SU-DHL-6 (cell line): ENCODE data around the gene WIF1.

Experiments used
- EZH2phosphoT487 ChIP-seq: fragments of 200-600 bp; sonication (generic), shearing (Covaris generic); conservative IDR thresholded peaks from 2 replicates; pipeline ENCODE4 v1.6.1; 2018; ENCODE audit warnings: mild to moderate bottlenecking, antibody characterized with exemption, low read length, moderate library complexity, mixed read lengths
- TF ChIP-seq, protein P1 (sequence below): fragments of 200-600 bp; sonication (generic); IDR thresholded peaks from one replicate; pipeline ENCODE4 v1.5.1; 2017; ENCODE audit warnings: antibody characterized with exemption, mild to moderate bottlenecking, low read length, moderate library complexity; ENCODE audit not compliant: insufficient read depth, poor library complexity, severe bottlenecking

DNA sequence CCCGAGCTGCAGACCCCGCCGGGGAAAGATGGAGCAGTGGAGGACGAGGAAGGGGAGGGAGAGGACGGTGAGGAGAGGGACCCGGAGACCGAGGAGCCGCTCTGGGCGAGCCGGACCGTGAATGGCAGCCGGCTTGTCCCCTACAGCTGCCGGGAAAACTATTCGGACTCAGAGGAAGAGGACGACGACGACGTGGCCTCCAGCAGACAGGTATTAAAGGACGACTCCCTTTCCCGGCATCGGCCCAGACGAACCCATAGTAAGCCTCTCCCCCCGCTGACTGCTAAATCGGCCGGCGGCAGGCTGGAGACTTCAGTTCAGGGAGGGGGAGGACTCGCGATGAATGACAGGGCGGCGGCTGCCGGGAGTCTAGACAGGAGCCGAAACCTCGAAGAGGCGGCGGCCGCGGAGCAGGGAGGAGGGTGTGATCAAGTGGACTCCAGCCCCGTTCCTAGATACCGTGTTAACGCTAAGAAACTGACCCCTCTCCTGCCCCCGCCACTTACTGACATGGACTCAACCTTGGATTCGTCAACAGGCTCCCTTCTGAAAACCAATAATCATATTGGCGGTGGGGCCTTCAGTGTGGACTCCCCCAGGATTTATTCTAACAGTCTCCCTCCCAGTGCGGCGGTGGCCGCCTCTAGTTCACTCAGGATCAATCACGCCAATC is 49.2 kb upstream of the WIF1 start:
- TF ChIP-seq, protein P1, sequence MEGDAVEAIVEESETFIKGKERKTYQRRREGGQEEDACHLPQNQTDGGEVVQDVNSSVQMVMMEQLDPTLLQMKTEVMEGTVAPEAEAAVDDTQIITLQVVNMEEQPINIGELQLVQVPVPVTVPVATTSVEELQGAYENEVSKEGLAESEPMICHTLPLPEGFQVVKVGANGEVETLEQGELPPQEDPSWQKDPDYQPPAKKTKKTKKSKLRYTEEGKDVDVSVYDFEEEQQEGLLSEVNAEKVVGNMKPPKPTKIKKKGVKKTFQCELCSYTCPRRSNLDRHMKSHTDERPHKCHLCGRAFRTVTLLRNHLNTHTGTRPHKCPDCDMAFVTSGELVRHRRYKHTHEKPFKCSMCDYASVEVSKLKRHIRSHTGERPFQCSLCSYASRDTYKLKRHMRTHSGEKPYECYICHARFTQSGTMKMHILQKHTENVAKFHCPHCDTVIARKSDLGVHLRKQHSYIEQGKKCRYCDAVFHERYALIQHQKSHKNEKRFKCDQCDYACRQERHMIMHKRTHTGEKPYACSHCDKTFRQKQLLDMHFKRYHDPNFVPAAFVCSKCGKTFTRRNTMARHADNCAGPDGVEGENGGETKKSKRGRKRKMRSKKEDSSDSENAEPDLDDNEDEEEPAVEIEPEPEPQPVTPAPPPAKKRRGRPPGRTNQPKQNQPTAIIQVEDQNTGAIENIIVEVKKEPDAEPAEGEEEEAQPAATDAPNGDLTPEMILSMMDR: no peak
- no peak for TF ChIP-seq EZH2phosphoT487
